Activated naive CD4-positive, alpha-beta T cell treated with anti-CD3 and anti-CD28 coated beads, Interleukin-2, amount 50 U/mL, for 72 hours (primary cell): ENCODE results near the gene ZMYM1. TPM values are rescaled to one million over a fixed set of nuclear protein-coding genes. Genes with fewer than 3 reads are reported as not detected.
A peak's percentile ranks its signal among the peaks of the same experiment; 100 is the strongest.
"Not testable (repeated sequence)": the region's sequence is repeated elsewhere in the genome, so short reads cannot be mapped to it uniquely, and the experiment has no call there.

Experiments
- ATAC-seq, 2 donors: fragments of 150-1000 bp; cut with Tn5 transposase; 2 replicates each; pipeline ENCODE4 v1.10.0; 2021; ENCODE audit warnings: mild to moderate bottlenecking in 2 of 2, moderate library complexity in 2 of 2
- DNase-seq, 2 donors: peaks; one replicate each; pipeline ENCODE4 v3.0.0; 2021 to 2022; ENCODE audit warnings: low spot score in 2 of 2
- H3K27ac Mint-ChIP-seq, 2 donors: one replicate each; pipeline ENCODE4 v1.8.0; 2022; ENCODE audit warnings: mild to moderate bottlenecking in 2 of 2, mixed read lengths in 2 of 2
- H3K36me3 Mint-ChIP-seq, 2 donors: one replicate each; pipeline ENCODE4 v1.8.0; 2022; ENCODE audit warnings: mixed read lengths in 2 of 2
- H3K9me3 Mint-ChIP-seq, 2 donors: one replicate each; pipeline ENCODE4 v1.8.0; 2022; ENCODE audit warnings: mixed read lengths in 2 of 2
- total RNA-seq, 2 donors: library from RNA; stranded (reverse); gene quantifications; one replicate each; pipeline ENCODE4 v1.2.3, GENCODE V29; 2022

ZMYM1 gene
- 1 to 10 TPM; 3.1 to 6.0 TPM for total RNA-seq

DNA sequence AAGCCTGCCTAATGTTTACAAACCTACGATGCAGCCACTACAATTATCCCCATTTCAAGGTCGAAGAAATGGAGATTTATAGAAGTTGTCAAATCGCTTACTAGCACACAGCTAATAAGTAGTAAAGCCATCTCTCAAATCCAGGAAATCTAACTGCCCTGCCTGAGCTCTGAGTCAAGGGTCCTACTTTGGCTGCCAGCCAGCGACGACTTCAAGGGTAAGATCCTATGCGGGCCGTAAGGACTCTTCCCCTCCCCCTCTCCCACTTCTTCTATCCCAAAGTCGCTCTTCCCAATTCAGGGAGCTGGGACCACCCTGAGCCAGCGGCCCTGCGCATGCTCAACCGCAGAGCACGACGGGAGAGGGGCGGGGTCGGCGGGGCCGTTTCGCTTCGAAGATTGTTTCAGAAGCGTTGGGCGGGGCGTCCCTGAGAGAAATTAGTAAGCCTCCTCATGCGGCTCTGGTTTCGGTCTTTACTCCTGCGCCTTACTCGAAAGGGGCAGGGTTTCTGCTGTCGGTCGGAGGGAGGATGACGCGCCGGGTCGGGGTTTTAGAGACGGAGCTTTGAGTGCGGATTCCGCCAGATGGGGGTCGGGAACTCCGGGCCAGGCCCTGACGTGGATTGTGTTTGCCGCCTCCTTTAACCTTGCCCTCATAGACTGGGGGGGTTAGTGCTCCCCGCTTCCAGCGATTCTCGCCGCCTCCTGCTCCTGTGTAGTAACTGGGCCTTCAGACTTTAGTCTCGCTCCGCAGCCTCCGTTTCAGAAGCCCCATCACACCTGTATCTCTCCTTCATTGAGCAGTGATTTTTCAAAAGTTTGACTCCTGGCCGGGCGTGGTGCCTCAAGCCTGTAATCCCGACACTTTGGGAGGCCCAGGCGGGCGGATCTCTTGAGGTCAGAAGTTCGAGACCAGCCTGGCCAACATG lies at the start of gene ZMYM1:
ZMYM1 (plus strand) TSS at position 383 of the 928 bp plus-strand sequence. CDS start 14,603 bp downstream, outside the sequence.
- Mint-ChIP-seq H3K9me3 (peaks cover 0 to 5% of the 10 kb centered on the region in 2 donors), H3K27ac (peak within 1 kb of the TSS; percentile 95 to 98), H3K36me3 (peaks cover 0 to 9% of the 10 kb centered on the region in 2 donors)
- peak; percentile 95 to 99 for ATAC-seq
- peak; percentile 80 to 90 for DNase-seq

DNA sequence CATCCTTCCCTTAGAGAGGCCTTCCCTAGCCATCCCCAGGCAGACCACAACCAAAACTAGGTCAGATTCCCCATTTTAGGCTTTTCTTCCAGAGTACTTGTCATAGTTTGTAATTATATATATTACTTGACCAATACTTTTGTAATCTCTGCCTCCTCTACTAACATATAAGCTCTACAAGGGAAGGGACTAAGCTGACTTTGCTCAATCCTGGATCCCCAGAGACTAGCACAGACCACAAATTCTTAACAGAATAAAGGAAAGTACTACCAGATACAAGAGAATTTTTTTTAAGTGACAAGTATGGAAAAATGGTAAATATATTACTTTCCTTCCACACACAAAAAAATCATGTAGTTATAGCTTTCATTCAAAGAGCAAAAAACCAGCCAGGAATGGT lies 49.4 kb upstream of the ZMYM1 start:
- H3K36me3 Mint-ChIP-seq, result peaks cover 17 to 54% of the 10 kb centered on the region in 2 donors
- peak overlapping the region; percentile 70 to 94 for H3K27ac Mint-ChIP-seq
- no peak for ATAC-seq
- H3K9me3 Mint-ChIP-seq, result peaks cover 0 to 8% of the 10 kb centered on the region in 2 donors
- no peak for DNase-seq

DNA sequence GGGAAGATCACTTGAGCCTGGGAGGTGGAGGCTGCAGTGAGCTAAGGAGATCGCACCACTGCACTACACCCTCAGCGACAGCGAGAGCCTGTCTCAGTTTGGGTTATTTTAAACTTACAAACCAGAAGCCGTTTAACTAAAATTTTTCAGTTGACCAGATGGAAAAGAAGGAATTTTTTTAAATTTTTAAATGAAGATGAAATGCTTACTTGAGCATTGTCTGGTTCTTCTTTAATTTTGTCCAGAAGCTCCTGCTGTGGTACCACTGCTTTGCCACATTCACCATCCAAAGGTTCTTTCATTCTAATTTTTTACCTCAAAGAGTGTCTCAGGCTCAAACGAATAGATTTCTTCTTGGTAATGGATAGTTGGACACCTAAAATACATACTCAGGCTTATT lies 48.8 kb upstream of the ZMYM1 start:
- Mint-ChIP-seq H3K36me3 (peaks cover 17 to 54% of the 10 kb centered on the region in 2 donors), H3K27ac (peak overlapping the region; percentile 94 to 97), H3K9me3 (peaks cover 0 to 8% of the 10 kb centered on the region in 2 donors)
- DNase-seq (no peak), ATAC-seq (no peak)

DNA sequence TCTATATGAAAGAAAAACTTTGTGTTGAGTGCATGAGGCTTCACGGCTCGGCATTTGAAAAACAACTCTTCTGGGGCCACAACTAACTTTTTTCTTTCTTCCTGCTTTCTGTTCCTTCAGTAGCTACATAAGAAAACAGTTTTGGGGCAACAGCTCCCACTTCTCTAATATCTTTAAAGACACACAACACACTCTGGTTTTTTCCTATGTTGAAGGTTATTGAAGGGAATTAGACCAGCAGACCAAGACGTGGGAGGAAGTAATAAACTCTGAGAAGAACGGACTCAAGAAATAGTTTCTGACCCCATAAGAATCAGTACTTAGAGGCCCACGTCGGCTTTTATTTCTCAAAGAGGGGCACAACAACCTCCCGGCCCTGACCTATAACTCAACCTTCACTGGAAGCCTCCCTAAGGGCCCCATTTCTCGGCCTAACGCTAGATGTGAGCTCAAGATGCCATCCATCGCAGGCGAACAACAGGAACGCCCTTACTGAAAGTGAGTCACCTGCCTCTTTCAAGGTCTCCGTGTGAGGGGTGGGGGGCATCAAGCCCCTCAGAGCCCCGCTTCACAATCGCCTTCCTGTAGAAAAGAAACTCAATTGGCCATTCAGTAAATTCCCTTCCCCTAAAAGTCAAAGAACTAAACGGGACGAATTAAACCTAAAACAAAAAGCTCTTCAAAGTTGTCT lies 48.3 kb upstream of the ZMYM1 start:
- ATAC-seq (peak; percentile 59 to 73), DNase-seq (peak; percentile 37 to 59)
- Mint-ChIP-seq H3K27ac (peak overlapping the region; percentile 94 to 97), H3K9me3 (peaks cover 0 to 8% of the 10 kb centered on the region in 2 donors), H3K36me3 (peaks cover 17 to 54% of the 10 kb centered on the region in 2 donors)

DNA sequence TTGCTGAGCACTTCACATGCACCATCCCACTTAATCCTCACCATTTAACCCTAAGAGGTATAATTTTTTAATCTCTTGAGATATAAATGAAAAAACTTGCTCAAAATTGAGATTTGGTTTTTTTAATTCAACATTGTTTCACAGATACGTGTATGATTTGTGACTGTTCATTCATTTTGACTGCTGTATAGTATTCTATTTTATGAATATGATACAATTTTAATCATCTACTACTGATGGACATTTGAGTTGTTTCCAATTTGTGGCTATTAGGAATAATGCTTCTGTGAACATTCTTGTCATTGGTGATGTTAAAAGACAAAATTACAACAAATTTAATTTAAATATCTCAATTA lies 46.8 kb upstream of the ZMYM1 start:
- H3K9me3 Mint-ChIP-seq, result peaks cover 0 to 8% of the 10 kb centered on the region in 2 donors
- no peak for ATAC-seq

DNA sequence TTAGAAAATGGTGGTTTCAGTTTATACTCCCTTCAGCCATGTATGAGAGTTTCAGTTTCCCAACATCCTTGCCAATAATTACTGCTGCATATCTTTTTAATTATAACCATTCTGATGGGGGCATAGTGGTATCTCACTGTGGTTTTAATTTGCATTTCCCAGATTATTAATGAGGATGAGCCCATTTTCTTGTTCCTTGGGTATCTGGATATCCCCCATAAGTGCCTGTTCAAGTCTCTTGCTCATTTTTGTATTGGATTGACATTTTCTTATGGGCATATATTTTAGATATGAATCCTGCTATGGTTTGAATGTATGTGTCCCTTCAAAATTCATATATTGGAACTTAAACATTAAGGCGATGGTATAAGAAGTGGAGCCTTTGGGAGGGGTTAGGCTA lies 45.8 kb upstream of the ZMYM1 start:
- no peak overlapping the region for H3K27ac Mint-ChIP-seq
- peaks cover 0 to 8% of the 10 kb centered on the region in 2 donors for H3K9me3 Mint-ChIP-seq
- ATAC-seq (no peak), DNase-seq (no peak)
- H3K36me3 Mint-ChIP-seq, result peaks cover 17 to 38% of the 10 kb centered on the region in 2 donors

More for the DNA sequence above, 46.8 kb upstream of the ZMYM1 start:
- Mint-ChIP-seq H3K27ac (peak overlapping the region in 1 of 2 donors; percentile 9), H3K36me3 (peaks cover 17 to 44% of the 10 kb centered on the region in 2 donors)
- DNase-seq, result no peak

DNA sequence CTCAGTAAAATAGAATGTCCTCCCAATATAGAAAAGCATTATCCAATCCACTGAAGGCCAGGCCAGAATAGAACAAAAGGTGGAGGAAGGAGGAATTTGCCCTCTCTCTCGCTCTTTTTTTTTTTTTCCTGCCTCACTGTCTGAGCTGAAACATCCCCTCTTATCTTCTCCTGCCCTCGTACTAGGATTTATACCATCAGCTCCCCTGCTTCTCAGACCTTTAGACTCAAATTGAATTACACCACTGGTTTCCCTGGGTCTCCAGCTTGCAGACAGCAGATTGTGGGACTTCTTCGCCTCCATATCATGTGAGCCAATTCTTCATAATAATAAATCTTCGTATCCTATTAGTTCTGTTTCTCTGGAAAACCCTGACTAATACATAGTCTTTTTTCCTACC lies 42.6 kb upstream of the ZMYM1 start:
- H3K36me3 Mint-ChIP-seq, result peaks cover 8 to 28% of the 10 kb centered on the region in 2 donors
- DNase-seq (no peak), ATAC-seq (no peak)
- H3K9me3 Mint-ChIP-seq, result peaks cover 0 to 8% of the 10 kb centered on the region in 2 donors
- no peak overlapping the region for H3K27ac Mint-ChIP-seq

DNA sequence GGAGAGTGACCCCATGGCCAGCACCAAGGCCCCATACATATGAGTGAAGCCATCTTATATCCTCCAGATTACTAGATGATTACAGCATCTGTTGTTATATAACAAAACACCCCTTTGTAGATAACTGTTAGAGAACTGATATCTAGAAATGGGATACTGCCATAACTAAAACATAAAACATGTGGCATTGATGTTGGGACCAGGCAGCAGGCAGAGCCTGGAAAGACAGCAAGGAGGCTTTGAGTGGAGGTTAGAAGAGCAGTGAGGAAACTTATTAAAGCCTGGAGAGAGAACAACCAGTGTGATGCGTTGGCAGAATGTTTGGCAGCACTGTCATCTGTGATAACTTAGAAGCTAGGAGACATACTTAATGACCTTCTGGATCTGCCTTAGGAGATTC lies 42.0 kb upstream of the ZMYM1 start:
- ATAC-seq, result no peak
- DNase-seq, result no peak
- Mint-ChIP-seq H3K27ac (no peak overlapping the region), H3K9me3 (peaks cover 0 to 8% of the 10 kb centered on the region in 2 donors), H3K36me3 (peaks cover 4 to 24% of the 10 kb centered on the region in 2 donors)

DNA sequence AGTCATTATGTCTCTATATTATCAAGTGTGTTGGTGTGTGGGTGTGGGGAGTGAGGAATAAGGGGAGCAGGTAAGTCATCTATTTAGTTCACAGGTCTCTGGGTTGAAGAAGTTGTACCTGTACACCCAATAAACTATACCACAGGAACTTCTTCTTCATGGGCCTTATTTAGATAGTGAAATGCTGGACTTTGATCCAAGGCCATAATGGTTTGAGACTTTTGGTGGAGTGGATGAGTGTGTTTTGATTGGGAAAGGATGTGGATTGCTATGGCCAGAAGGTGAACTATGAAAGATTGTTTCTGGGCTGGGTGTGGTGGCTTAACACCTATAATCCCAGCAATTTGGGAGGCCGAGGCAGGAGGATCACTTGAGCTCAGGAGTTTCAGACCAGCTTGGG lies 40.5 kb upstream of the ZMYM1 start:
- DNase-seq, result no peak
- Mint-ChIP-seq H3K27ac (no peak overlapping the region), H3K9me3 (peaks cover 0 to 4% of the 10 kb centered on the region in 2 donors)

DNA sequence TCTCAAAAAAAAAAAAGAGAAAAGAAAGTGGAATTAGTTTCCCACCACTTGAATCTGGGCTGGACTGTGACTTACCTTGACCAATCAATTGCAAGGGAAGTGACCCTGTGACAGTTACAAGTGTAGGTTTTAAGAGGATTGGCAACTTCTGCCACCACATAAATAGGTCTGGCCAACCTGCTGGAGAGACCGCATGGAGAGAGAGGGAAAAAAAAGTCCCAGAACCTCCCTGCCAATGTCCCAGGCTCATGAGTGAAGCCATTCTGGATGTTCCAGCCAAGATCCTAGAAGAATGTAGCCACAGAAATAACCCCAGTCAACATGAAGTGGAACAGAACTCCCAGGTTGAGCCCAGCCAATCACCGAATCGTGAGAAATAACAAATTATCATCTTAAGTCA lies 35.7 kb upstream of the ZMYM1 start:
- ATAC-seq (no peak), DNase-seq (no peak)
- H3K9me3 Mint-ChIP-seq, result no peaks in the 10 kb centered on the region
- H3K27ac Mint-ChIP-seq, result no peak overlapping the region
- peaks cover 0 to 4% of the 10 kb centered on the region in 2 donors for H3K36me3 Mint-ChIP-seq

More for the DNA sequence above, 40.5 kb upstream of the ZMYM1 start:
- no peak for ATAC-seq
- peaks cover under 1 to 9% of the 10 kb centered on the region in 2 donors for H3K36me3 Mint-ChIP-seq

DNA sequence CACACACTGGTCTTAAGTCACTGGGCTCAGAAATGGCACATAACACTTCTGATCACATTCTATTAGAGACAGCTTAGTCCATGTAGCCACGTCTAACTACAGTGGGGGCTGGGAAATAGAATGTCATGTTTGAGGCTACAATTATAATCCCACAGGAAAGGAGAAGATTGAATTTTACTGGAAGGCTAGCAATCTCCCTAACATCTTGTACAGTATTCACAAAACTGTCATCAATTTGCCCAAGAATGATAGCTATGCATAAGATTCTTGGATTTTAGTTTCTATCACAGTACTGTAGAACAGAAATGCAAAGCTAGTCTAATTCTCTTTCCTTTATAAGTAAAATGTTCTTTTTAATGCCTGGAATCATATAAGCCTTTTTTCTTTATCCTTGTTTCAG lies 34.8 kb upstream of the ZMYM1 start:
- Mint-ChIP-seq H3K27ac (no peak overlapping the region), H3K9me3 (no peaks in the 10 kb centered on the region), H3K36me3 (no peaks in the 10 kb centered on the region)
- no peak for DNase-seq
- ATAC-seq, result no peak

DNA sequence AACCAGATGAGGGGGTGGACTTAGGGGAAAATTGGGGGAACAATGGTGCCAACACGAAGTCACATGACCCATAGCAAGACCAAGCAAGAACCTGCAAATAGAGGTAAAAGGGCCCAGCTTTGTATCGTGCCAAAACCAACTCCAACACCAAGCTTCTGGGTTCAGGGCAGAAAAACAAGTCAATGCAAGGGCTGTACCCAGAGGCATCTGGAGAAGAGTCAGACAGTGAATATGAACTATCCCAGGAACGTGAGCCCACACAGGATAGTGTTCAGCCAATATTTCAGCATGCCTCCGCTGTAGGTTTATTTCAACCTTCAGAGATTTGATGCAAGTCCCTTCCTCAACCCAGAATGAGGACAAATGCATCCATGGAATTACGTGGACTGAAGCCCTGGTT lies 32.5 kb upstream of the ZMYM1 start:
- H3K36me3 Mint-ChIP-seq, result no peaks in the 10 kb centered on the region
- no peak overlapping the region for H3K27ac Mint-ChIP-seq
- no peak for DNase-seq
- ATAC-seq, result no peak
- H3K9me3 Mint-ChIP-seq, result no peaks in the 10 kb centered on the region

DNA sequence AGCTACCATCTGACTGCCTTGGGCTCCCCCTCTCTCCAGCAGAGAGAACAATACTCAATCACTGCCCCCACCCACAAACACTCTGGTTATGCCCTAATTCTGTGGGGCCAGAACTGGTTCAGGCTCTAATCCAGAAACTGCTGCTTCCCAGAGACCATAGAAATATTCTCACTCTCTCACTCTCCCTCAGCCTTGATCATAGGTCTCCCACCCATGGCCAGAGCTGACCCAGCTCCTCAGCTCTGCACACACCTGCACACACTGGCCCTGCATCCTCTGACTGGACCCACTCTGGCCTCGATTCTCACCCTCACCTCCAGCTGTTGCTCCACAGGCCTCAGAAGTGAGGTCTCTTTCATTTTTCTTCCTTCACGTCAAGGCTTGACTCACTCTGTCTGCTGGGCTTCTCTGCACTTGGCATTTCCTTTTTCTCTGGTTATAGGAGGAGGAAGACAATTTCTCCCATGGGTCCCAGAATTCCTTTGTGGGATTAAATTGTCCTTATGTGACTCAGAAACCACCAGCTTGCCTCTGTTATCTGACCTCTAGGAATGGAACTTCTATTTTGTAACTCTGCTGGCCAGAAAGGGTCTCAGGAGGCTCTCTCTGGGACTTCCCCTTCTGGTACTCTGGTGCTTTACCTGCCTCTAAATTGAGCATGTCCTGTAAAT lies 31.9 kb upstream of the ZMYM1 start:
- Mint-ChIP-seq H3K27ac (peak overlapping the region in 1 of 2 donors; percentile 0), H3K9me3 (no peaks in the 10 kb centered on the region), H3K36me3 (no peaks in the 10 kb centered on the region)
- ATAC-seq (peak in 1 of 2 donors; percentile 24), DNase-seq (no peak)

DNA sequence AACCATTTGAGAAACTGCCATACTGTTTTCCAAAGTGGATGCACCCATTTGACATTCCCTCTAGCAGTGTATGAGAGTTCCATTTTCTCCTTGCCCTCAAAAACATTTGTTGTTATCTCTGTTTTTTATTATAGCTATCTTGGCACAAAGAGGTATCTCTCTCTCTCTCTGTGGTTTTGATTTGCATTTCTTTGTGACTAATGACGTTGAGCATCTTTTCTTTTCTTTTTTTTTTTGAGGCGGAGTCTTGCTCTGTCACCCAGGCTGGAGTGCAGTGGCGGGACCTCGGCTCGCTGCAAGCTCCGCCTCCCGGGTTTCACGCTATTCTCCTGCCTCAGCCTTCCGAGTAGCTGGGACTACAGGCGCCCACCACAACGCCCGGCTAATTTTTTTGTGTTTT lies 30.1 kb upstream of the ZMYM1 start:
- no peaks in the 10 kb centered on the region for H3K9me3 Mint-ChIP-seq
- H3K36me3 Mint-ChIP-seq, result no peaks in the 10 kb centered on the region
- H3K27ac Mint-ChIP-seq, result no peak overlapping the region
- no peak for ATAC-seq
- no peak for DNase-seq

DNA sequence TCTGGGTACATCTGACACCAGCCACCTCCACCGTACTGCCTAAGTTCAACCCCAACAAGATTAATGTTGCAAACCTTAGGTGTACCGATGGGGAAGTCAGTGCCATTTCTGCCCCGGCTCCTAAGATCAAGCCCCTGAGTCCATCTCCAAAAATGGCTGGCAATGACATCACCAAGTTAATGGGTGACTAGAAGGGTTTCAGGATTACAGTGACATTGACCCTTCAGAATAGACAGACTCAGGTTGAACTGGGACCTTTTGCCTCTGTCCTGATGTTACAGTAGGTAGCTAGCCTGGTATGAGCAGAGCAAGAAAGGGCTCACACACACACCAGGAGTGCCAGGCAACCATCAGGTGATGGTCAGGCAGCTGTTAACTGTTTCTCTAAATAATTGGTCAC lies 25.8 kb upstream of the ZMYM1 start:
- no peak for ATAC-seq
- Mint-ChIP-seq H3K36me3 (no peaks in the 10 kb centered on the region), H3K27ac (no peak overlapping the region), H3K9me3 (peaks cover 0 to 2% of the 10 kb centered on the region in 2 donors)
- DNase-seq, result no peak

DNA sequence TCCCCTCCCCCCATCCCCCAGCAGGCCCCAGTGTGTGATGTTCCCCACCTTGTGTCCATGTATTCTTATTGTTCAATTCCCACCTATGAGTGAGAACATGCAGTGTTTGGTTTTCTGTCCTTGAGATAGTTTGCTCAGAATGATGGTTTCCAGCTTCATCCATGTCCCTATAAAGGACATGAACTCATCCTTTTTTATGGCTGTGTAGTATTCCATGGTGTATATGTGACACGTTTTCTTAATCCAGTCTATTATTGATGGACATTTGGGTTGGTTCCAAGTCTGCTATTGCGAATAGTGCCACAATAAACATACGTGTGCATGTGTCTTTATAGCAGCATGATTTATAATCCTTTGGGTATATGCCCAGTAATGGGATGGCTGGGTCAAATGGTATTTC lies 24.9 kb upstream of the ZMYM1 start:
- ATAC-seq, H3K27ac Mint-ChIP-seq, H3K9me3 Mint-ChIP-seq: not testable (repeated sequence)

DNA sequence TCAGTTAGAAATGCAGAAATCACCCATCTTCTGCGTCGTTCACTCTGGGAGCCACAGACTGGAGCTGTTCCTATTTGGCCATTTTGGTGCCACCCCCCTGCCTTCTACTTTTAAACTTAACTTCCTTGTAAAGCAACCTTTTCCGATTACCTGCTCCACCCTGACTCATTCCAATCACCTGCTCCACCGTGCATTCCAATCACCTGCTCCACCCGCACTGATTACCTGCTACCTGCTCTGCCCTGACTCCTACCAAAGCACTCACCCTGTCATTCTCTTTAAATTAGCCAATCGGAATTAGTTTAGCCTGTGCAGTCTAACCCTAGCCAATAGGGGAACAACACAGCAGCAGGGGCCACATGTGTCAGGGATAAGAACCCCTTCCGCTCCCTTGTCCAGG lies 20.9 kb upstream of the ZMYM1 start:
- DNase-seq, H3K9me3 Mint-ChIP-seq, H3K36me3 Mint-ChIP-seq, ATAC-seq, H3K27ac Mint-ChIP-seq: not testable (repeated sequence)

More for the DNA sequence above, 24.9 kb upstream of the ZMYM1 start:
- DNase-seq, H3K36me3 Mint-ChIP-seq: not testable (repeated sequence)
